ENCODE data around the gene MPPED2.

Gene MPPED2

DNA sequence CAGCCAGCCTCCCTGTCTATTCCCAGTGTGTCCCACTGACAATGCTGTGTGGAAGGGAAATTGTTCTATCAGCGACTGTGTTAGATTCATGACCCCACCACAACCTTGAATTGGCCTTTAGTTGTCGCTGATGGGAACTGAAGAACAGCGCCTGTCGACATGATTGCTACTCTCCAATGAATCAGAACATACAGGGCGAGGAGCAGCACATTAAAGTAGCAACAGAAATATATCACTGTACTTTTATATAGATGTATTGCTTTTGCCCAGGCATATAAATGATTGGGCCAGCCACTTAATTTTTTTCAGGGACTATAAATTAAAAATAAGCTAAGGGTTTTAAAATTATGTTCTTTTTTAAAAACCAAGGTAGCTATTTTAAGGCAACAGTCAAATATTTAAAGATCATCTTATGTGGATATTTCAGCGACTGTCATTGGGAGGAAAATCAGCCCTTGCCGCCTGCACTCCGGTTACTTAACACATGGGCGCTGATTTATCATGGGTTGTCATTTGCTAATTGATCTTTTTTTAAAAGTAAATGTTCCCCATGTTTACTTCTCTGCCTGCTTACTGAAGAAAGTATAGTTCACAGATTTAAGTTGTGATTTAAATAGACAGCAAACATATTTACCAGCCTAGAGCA is 221.2 kb downstream of the MPPED2 start:
- TF ChIP-seq, protein P1, sequence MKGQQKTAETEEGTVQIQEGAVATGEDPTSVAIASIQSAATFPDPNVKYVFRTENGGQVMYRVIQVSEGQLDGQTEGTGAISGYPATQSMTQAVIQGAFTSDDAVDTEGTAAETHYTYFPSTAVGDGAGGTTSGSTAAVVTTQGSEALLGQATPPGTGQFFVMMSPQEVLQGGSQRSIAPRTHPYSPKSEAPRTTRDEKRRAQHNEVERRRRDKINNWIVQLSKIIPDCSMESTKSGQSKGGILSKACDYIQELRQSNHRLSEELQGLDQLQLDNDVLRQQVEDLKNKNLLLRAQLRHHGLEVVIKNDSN (IDR thresholded peaks at IDR 0.05), result no peak
- TF ChIP-seq TEAD4 (IDR thresholded peaks at IDR 0.05), result no peak
- TF ChIP-seq, protein P2, sequence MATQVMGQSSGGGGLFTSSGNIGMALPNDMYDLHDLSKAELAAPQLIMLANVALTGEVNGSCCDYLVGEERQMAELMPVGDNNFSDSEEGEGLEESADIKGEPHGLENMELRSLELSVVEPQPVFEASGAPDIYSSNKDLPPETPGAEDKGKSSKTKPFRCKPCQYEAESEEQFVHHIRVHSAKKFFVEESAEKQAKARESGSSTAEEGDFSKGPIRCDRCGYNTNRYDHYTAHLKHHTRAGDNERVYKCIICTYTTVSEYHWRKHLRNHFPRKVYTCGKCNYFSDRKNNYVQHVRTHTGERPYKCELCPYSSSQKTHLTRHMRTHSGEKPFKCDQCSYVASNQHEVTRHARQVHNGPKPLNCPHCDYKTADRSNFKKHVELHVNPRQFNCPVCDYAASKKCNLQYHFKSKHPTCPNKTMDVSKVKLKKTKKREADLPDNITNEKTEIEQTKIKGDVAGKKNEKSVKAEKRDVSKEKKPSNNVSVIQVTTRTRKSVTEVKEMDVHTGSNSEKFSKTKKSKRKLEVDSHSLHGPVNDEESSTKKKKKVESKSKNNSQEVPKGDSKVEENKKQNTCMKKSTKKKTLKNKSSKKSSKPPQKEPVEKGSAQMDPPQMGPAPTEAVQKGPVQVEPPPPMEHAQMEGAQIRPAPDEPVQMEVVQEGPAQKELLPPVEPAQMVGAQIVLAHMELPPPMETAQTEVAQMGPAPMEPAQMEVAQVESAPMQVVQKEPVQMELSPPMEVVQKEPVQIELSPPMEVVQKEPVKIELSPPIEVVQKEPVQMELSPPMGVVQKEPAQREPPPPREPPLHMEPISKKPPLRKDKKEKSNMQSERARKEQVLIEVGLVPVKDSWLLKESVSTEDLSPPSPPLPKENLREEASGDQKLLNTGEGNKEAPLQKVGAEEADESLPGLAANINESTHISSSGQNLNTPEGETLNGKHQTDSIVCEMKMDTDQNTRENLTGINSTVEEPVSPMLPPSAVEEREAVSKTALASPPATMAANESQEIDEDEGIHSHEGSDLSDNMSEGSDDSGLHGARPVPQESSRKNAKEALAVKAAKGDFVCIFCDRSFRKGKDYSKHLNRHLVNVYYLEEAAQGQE (IDR thresholded peaks at IDR 0.05; ENCODE audit: low read depth), result no peak
- no peak for TF ChIP-seq ZBTB7A (IDR thresholded peaks at IDR 0.05; ENCODE audit: low read depth)
- no peak for TF ChIP-seq CEBPB (IDR thresholded peaks at IDR 0.05)
- TF ChIP-seq TCF12 (IDR thresholded peaks at IDR 0.05; ENCODE audit: low read depth), result no peak
- no peak for TF ChIP-seq TAF1 (IDR thresholded peaks at IDR 0.05; ENCODE audit: low read depth)

DNA sequence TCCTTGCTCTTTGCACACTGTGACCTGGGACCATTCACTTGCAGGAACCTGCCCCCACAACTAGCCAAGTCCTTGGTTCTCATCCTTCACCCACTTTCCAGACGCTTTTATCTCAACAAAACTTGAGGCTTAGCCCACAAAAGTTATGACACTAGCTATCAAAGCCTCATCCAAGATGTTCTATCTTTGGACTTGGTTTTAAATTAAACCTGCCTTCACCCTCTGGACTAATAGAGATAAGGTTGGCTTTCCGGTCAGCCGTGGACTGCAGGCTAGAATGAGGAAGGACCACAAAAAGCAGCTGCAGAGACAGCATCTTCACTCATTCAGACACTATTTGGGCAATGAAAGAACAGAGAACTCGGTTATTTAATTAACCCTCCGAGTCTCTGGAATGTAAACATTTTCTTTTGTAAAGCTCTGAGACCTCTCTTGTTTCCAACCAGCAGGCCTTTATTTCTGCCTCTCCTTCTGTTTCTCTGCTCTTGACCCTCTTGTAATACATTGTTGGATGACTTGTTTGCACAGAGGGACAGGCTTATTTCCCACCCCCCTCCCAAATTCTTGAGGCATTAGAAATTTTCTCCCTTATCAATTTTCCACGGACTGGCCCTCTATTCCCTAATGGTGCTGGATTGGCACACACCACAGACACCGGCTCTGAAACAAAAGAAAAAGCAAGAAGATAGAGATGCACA is 221.9 kb downstream of the MPPED2 start:
- no peak for TF ChIP-seq ZBTB7A (IDR thresholded peaks at IDR 0.05; ENCODE audit: low read depth)
- TF ChIP-seq CEBPB (IDR thresholded peaks at IDR 0.05), result no peak
- TF ChIP-seq NFIC (IDR thresholded peaks at IDR 0.05), result no peak
- no peak for TF ChIP-seq CREB1 (IDR thresholded peaks at IDR 0.05; ENCODE audit: low read depth)
- no peak for TF ChIP-seq TCF12 (IDR thresholded peaks at IDR 0.05; ENCODE audit: low read depth)
- no peak for TF ChIP-seq EP300 (IDR thresholded peaks at IDR 0.05; ENCODE audit: borderline replicate concordance)
- TF ChIP-seq, protein P2 (IDR thresholded peaks at IDR 0.05; ENCODE audit: low read depth), result no peak
- no peak for TF ChIP-seq RAD21 (IDR thresholded peaks at IDR 0.05; ENCODE audit: low read depth)
- TF ChIP-seq, protein P3, sequence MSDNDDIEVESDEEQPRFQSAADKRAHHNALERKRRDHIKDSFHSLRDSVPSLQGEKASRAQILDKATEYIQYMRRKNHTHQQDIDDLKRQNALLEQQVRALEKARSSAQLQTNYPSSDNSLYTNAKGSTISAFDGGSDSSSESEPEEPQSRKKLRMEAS (IDR thresholded peaks at IDR 0.05), result no peak

DNA sequence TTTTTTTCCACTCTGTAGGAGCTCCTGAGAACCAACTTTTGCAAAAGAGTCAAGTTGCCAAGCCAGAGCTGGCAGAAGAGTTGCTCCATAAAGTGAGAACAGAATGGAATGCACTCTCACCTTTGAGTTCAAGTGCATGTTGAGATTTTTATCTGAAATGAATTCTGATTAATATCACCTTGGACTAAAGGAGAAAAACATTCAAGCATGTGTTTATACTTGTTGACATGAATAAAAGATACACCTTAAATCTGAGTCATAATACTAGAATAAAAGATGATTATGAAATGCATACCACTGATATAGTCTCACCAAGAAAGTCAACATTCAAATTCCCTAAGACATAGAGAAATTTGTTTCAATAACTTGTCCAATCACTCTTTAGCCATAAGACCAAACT is 225.4 kb downstream of the MPPED2 start:
- TF ChIP-seq TAF1 (IDR thresholded peaks at IDR 0.05; ENCODE audit: low read depth) (no peak), YY1 (IDR thresholded peaks at IDR 0.05; ENCODE audit: low read depth) (no peak), EGR1 (IDR thresholded peaks at IDR 0.05) (no peak), TCF12 (IDR thresholded peaks at IDR 0.05; ENCODE audit: low read depth) (no peak), CEBPB (IDR thresholded peaks at IDR 0.05) (no peak), RAD21 (IDR thresholded peaks at IDR 0.05; ENCODE audit: low read depth) (no peak), TEAD4 (IDR thresholded peaks at IDR 0.05) (no peak), ZBTB7A (IDR thresholded peaks at IDR 0.05; ENCODE audit: low read depth) (no peak), EP300 (IDR thresholded peaks at IDR 0.05; ENCODE audit: borderline replicate concordance) (no peak), CREB1 (IDR thresholded peaks at IDR 0.05; ENCODE audit: low read depth) (no peak), NFIC (IDR thresholded peaks at IDR 0.05) (no peak), FOXM1 (IDR thresholded peaks at IDR 0.05; ENCODE audit: borderline replicate concordance, low read depth) (no peak)
- TF ChIP-seq, protein P3 (IDR thresholded peaks at IDR 0.05), result no peak
- TF ChIP-seq, protein P1 (IDR thresholded peaks at IDR 0.05), result no peak
- TF ChIP-seq, protein P2 (IDR thresholded peaks at IDR 0.05; ENCODE audit: low read depth), result no peak

Data from Ishikawa (cell line).